Neutrophil (primary cell): Measurements from ENCODE around the gene USP11.
"Not testable (repeated sequence)": the region's sequence is repeated elsewhere in the genome, so short reads cannot be mapped to it uniquely, and the experiment has no call there.

ENCODE experiments used
- H3K27ac ChIP-seq: fragments of 200-600 bp; sonication (generic); 2 replicates; pipeline ENCODE4 v1.5.1; 2016; ENCODE audit warnings: mild to moderate bottlenecking, moderate library complexity
- H3K27me3 ChIP-seq: fragments of 200-600 bp; sonication (generic); 2 replicates; pipeline ENCODE4 v1.6.0; 2016; ENCODE audit warnings: mild to moderate bottlenecking
- H3K36me3 ChIP-seq: fragments of 200-600 bp; sonication (generic); 2 replicates; pipeline ENCODE4 v1.5.1; 2017
- H3K4me1 ChIP-seq, 2 experiments: fragments of 200-600 bp in 1 of 2; sonication (generic) in 1 of 2; 1 replicate in 1 of 2; 2 replicates in 1 of 2; pipeline versions ENCODE4 v1.5.1 to v1.6.1; 2013 to 2016; ENCODE audit warnings: low read depth in 1 of 2, low read length in 1 of 2, mild to moderate bottlenecking in 1 of 2, moderate library complexity in 1 of 2; ENCODE audit not compliant: control insufficient read depth in 1 of 2, insufficient read depth in 1 of 2
- H3K4me3 ChIP-seq, 2 experiments: fragments of 200-600 bp in 1 of 2; sonication (generic) in 1 of 2; 1 replicate in 1 of 2; 2 replicates in 1 of 2; pipeline ENCODE4 v1.5.1; 2013 to 2016; ENCODE audit warnings: low read depth in 1 of 2, low read length in 1 of 2, mild to moderate bottlenecking in 1 of 2, moderate library complexity in 1 of 2
- H3K9me3 ChIP-seq: fragments of 200-600 bp; sonication (generic); 2 replicates; pipeline ENCODE4 v1.5.1; 2016
- TF ChIP-seq, protein P1 (sequence below): fragments of 200-600 bp; sonication (generic); IDR thresholded peaks from 2 replicates; pipeline ENCODE4 v1.5.1; 2016; ENCODE audit warnings: antibody characterized with exemption

USP11 gene

DNA sequence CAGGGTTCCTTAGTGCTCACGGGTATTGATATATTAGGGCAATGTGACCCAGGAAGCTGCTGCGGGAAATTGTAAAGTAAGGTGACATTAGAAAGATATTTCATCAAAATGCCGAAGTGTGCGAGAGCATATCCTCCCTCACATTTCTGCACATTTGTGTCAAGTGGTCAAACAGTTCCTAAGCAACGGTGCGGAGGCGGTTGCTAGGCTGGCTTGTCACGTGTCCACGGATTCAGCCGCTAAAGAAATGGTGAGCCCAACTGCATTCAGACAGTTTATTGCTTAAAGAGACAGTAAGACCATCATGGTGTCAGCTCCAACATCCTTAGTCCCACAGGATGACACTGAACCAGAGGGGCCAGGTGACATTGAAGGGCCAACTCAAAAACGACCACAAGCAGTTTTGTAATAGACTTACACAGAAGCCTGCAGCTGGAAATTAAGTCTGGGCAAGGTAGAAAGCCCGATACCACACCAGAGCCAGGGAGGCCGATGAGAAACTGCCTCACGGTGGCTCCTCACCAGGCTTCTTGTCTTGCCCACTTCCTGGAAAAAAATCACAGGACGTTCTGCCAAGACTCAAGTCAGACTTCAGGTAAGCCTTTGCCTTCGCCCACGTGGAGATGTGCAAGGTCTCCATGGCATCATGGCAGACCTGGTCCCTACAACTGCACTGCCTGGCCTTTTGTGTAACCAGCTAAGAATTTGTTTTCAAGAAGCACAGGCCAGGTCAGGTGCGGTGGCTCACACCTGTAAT is 50.4 kb downstream of the USP11 start:
- Histone ChIP-seq H3K36me3 (no peaks in the 10 kb centered on the region), H3K4me1 (no peaks in the 10 kb centered on the region), H3K27ac (no peak overlapping the region), H3K4me3 (no peak overlapping the region), H3K27me3 (no peaks in the 10 kb centered on the region), H3K9me3 (no peaks in the 10 kb centered on the region)
- TF ChIP-seq, protein P1, sequence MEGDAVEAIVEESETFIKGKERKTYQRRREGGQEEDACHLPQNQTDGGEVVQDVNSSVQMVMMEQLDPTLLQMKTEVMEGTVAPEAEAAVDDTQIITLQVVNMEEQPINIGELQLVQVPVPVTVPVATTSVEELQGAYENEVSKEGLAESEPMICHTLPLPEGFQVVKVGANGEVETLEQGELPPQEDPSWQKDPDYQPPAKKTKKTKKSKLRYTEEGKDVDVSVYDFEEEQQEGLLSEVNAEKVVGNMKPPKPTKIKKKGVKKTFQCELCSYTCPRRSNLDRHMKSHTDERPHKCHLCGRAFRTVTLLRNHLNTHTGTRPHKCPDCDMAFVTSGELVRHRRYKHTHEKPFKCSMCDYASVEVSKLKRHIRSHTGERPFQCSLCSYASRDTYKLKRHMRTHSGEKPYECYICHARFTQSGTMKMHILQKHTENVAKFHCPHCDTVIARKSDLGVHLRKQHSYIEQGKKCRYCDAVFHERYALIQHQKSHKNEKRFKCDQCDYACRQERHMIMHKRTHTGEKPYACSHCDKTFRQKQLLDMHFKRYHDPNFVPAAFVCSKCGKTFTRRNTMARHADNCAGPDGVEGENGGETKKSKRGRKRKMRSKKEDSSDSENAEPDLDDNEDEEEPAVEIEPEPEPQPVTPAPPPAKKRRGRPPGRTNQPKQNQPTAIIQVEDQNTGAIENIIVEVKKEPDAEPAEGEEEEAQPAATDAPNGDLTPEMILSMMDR = no peak

DNA sequence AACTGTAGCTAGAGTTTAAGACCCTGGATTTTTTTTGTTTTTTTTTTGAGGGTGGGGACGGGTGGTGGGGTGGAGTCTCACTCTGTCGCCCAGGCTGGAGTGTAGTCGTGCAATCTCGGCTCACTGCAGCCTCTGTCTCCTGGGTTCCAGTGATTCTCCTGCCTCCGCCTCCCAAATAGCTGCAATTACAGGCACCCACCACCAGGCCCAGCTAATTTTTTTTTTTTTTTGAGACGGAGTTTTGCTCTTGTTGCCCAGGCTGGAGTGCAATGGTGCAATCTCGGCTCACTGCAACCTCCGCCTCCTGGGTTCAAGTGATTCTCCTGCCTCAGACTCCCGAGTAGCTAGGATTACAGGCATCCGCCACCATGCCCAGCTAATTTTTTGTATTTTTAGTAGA is 51.8 kb downstream of the USP11 start:
- H3K27ac ChIP-seq, H3K9me3 ChIP-seq, H3K4me1 ChIP-seq, H3K27me3 ChIP-seq, H3K4me3 ChIP-seq, H3K36me3 ChIP-seq: not testable (repeated sequence)

DNA sequence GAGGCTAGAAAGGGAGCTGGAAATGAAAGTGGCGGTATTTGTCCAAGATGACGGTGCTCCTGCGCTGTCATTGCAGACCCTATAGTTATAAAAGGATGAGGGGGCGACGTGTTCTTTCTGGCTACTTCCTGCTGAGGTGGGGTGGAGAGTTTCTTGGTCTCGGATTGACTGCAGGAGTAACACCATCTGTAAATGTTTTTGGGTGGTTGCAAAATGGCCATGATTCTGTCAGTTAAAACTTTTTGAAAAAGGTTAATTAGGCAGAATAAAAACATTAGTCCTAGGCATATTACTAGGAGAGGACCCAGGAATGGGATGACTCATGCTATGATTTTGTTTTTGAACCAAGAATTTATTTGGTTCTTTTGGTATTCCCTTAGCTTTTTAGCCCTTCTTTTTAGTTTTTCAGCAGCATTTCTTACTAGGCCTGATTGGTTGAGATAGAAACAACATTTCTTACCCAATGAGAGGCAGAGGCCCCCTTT is 53.1 kb downstream of the USP11 start:
- no peak overlapping the region for H3K27ac ChIP-seq
- TF ChIP-seq, protein P1 = no peak

DNA sequence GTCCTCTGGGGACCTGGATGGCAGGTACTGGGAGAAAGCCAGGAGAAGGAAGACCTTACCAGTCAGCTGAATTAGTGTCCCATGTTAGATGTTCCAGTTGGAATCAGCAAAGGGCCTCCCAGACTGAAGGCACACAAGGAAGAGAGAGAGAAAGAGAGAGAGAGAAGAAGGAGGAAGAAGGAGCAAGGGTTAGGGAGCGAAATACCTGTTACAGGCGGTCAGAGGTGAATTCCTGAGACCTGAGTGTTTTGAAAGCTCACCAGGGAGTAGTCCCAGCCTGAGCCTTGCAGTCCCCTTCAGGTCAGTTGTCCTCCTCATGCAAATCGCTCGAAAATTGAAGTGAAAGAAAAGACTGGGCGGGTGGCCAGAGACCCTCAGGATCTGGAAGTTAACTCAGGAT is 60.3 kb downstream of the USP11 start:
- Histone ChIP-seq H3K9me3 (no peaks in the 10 kb centered on the region), H3K36me3 (no peaks in the 10 kb centered on the region), H3K27ac (no peak overlapping the region), H3K4me1 (no peaks in the 10 kb centered on the region), H3K27me3 (no peaks in the 10 kb centered on the region), H3K4me3 (no peak overlapping the region)
- TF ChIP-seq, protein P1 = no peak

More for the DNA sequence above, 53.1 kb downstream of the USP11 start:
- Histone ChIP-seq H3K36me3 (no peaks in the 10 kb centered on the region), H3K4me3 (no peak overlapping the region), H3K4me1 (no peaks in the 10 kb centered on the region), H3K9me3 (no peaks in the 10 kb centered on the region), H3K27me3 (no peaks in the 10 kb centered on the region)

DNA sequence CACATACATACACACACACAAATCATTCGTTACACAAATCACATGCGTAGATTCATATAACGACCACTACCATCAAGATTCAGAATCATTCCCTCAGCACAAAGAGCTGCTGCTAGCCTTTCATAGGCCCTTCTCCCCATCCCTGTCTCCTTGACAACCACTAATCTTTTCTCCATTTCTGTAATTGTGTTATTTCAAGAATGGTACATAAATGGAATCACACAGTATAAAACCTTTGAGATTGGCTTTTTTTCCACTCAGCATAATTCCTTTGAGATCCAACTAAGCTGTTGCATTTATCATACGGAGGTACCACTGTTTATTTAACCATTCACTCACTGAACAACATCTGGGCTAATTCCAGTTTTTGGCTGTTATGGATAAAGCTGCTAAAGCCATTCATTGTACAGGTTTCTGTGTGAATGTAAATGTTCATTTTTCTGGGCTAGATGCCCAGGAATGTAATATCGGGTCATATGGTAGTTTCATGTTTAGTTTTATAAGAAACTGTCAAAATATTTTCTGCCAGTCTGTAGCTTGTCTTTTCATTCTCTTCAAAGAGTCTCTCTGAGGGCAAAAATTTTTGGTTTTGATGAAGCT is 64.1 kb downstream of the USP11 start:
- TF ChIP-seq, protein P1 = no peak
- H3K4me3 ChIP-seq = no peak overlapping the region
- no peaks in the 10 kb centered on the region for H3K27me3 ChIP-seq
- H3K36me3 ChIP-seq = no peaks in the 10 kb centered on the region
- no peaks in the 10 kb centered on the region for H3K9me3 ChIP-seq
- H3K27ac ChIP-seq = no peak overlapping the region
- no peaks in the 10 kb centered on the region for H3K4me1 ChIP-seq

DNA sequence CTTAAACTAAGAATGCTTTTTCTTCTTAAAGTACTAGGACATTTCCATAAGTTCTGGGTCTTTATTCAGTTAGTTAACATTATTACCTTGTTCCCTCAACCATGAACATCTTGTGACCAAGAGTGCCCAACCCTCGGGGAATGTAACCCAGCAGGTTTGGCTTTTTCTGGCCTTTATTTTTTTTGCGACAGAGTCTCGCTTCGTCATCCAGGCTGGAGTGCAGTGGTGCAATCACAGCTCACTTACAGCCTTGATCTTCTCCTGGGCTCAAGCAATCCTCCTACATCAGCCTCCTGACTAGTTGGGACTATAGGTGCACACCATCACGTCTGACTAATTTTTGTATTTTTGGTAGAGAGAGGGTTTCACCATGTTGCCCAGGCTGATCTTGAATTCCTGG is 65.1 kb downstream of the USP11 start:
- no peaks in the 10 kb centered on the region for H3K9me3 ChIP-seq
- TF ChIP-seq, protein P1 = no peak
- H3K27me3 ChIP-seq = no peaks in the 10 kb centered on the region
- no peaks in the 10 kb centered on the region for H3K4me1 ChIP-seq
- no peak overlapping the region for H3K27ac ChIP-seq
- H3K36me3 ChIP-seq = no peaks in the 10 kb centered on the region
- H3K4me3 ChIP-seq = no peak overlapping the region
